Measurements from ENCODE around the gene RBM19.

The RBM19 gene

GRCh38 chr12:113835896-113836295 is 130.2 kb downstream of the RBM19 start:
- DNase-seq, result no peak
- Histone ChIP-seq H3K4me3 (ENCODE audit: control insufficient read depth in 1 of 7, extremely low read depth in 1 of 7, insufficient read depth in 4 of 7, low read depth in 2 of 7, low read length in 6 of 7) (no peak overlapping the region), H3K27ac (ENCODE audit: insufficient read depth in 1 of 2, low read depth in 1 of 2, low read length in 2 of 2, poor library complexity in 1 of 2, severe bottlenecking in 2 of 2) (no peak overlapping the region), H3K27me3 (replicated peaks in 2 of 5; ENCODE audit: control insufficient read depth in 4 of 5, insufficient read depth in 5 of 5, low read length in 4 of 5) (no peaks in the 10 kb centered on the region), H3K9me3 (ENCODE audit: control extremely low read depth in 1 of 5, control insufficient read depth in 4 of 5, insufficient read depth in 2 of 5, low read depth in 1 of 5, low read length in 4 of 5) (no peaks in the 10 kb centered on the region), H3K4me1 (ENCODE audit: control extremely low read depth in 1 of 4, control insufficient read depth in 4 of 4, insufficient read depth in 4 of 4, low read length in 3 of 4) (no peaks in the 10 kb centered on the region), H3K36me3 (ENCODE audit: control insufficient read depth in 4 of 4, insufficient read depth in 4 of 4, low read length in 3 of 4) (peaks cover 0 to 11% (median 5%) of the 10 kb centered on the region in 4 experiments)
- POLR2A ChIA-PET, result no interaction called here
- CTCF ChIA-PET, result no interaction called here
- 97% methylated on average over 14 of the region's 16 CpGs for WGBS (ENCODE audit: insufficient coverage)

DNA sequence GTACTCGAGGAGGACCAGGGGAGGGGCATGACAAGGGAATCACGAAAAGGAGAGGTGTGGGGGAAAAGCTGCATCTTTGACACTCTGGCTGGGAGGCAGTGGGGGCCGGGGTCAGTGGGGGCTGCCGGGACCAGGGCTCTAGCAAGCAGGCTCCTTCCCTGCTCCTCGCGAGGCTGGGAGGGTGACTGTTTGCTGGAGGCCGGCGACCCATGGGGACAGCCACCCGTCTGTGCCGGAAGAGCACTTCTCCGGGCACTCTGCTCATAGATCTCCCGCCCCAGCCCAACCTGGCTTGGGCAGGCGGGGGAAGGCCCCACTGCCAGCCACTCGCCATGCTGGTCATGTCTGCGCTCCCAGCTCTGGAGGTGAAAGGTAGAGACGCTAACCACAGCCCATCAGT is 130.7 kb downstream of the RBM19 start:
- POLR2A ChIA-PET, result no interaction called here
- CTCF ChIA-PET, result no interaction called here
- 98% methylated on average over 15 of the region's 16 CpGs for WGBS (ENCODE audit: insufficient coverage)

DNA sequence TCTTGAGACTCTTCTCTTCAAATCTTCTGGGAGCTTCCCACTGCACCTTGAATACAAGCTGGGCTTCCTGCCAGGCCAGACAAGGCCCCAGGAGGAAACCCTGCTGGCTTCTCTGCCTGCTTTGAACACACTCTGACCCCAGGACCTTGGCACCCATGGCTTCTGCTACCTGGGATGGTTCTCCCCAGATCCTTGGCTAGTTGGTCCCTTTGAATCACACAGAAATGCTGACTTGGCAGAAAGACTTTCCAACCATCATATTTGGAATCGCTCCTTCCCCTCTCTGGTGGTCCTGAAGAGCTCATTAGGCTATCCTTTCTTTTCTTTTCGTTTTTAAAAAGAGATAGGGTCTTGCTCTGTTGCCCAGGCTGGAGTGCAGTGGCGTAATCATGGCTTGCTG is 132.7 kb downstream of the RBM19 start:
- Histone ChIP-seq H3K36me3 (ENCODE audit: control insufficient read depth in 4 of 4, insufficient read depth in 4 of 4, low read length in 3 of 4) (peaks cover 0 to 5% (median under 1%) of the 10 kb centered on the region in 4 experiments), H3K27ac (ENCODE audit: insufficient read depth in 1 of 2, low read depth in 1 of 2, low read length in 2 of 2, poor library complexity in 1 of 2, severe bottlenecking in 2 of 2) (no peak overlapping the region), H3K9me3 (ENCODE audit: control extremely low read depth in 1 of 5, control insufficient read depth in 4 of 5, insufficient read depth in 2 of 5, low read depth in 1 of 5, low read length in 4 of 5) (no peaks in the 10 kb centered on the region), H3K27me3 (replicated peaks in 2 of 5; ENCODE audit: control insufficient read depth in 4 of 5, insufficient read depth in 5 of 5, low read length in 4 of 5) (no peaks in the 10 kb centered on the region), H3K4me1 (ENCODE audit: control extremely low read depth in 1 of 4, control insufficient read depth in 4 of 4, insufficient read depth in 4 of 4, low read length in 3 of 4) (no peaks in the 10 kb centered on the region), H3K4me3 (ENCODE audit: control insufficient read depth in 1 of 7, extremely low read depth in 1 of 7, insufficient read depth in 4 of 7, low read depth in 2 of 7, low read length in 6 of 7) (no peak overlapping the region)
- DNase-seq, result no peak
- POLR2A ChIA-PET, result no interaction called here
- CTCF ChIA-PET, result no interaction called here
- WGBS (ENCODE audit: insufficient coverage), result 97% methylated on average over 3 of the region's 3 CpGs

More for the DNA sequence above, 130.7 kb downstream of the RBM19 start:
- no peaks in the 10 kb centered on the region for H3K9me3 ChIP-seq (ENCODE audit: control extremely low read depth in 1 of 5, control insufficient read depth in 4 of 5, insufficient read depth in 2 of 5, low read depth in 1 of 5, low read length in 4 of 5)
- no peak for DNase-seq
- no peak overlapping the region for H3K27ac ChIP-seq (ENCODE audit: insufficient read depth in 1 of 2, low read depth in 1 of 2, low read length in 2 of 2, poor library complexity in 1 of 2, severe bottlenecking in 2 of 2)
- no peaks in the 10 kb centered on the region for H3K27me3 ChIP-seq (replicated peaks in 2 of 5; ENCODE audit: control insufficient read depth in 4 of 5, insufficient read depth in 5 of 5, low read length in 4 of 5)
- no peak overlapping the region for H3K4me3 ChIP-seq (ENCODE audit: control insufficient read depth in 1 of 7, extremely low read depth in 1 of 7, insufficient read depth in 4 of 7, low read depth in 2 of 7, low read length in 6 of 7)
- H3K36me3 ChIP-seq (ENCODE audit: control insufficient read depth in 4 of 4, insufficient read depth in 4 of 4, low read length in 3 of 4), result peaks cover 0 to 10% (median 5%) of the 10 kb centered on the region in 4 experiments
- no peaks in the 10 kb centered on the region for H3K4me1 ChIP-seq (ENCODE audit: control extremely low read depth in 1 of 4, control insufficient read depth in 4 of 4, insufficient read depth in 4 of 4, low read length in 3 of 4)

- no peak overlapping the region for H3K27ac ChIP-seq (ENCODE audit: insufficient read depth in 1 of 2, low read depth in 1 of 2, low read length in 2 of 2, poor library complexity in 1 of 2, severe bottlenecking in 2 of 2)
- H3K4me3 ChIP-seq (ENCODE audit: control insufficient read depth in 1 of 7, extremely low read depth in 1 of 7, insufficient read depth in 4 of 7, low read depth in 2 of 7, low read length in 6 of 7), result no peak overlapping the region
- DNase-seq, result no peak
- POLR2A ChIA-PET, result no interaction called here
- H3K4me1 ChIP-seq (ENCODE audit: control extremely low read depth in 1 of 4, control insufficient read depth in 4 of 4, insufficient read depth in 4 of 4, low read length in 3 of 4), result no peaks in the 10 kb centered on the region
- peaks cover 0 to 5% (median 2%) of the 10 kb centered on the region in 4 experiments for H3K36me3 ChIP-seq (ENCODE audit: control insufficient read depth in 4 of 4, insufficient read depth in 4 of 4, low read length in 3 of 4)
- 97% methylated on average over 19 of the region's 20 CpGs for WGBS (ENCODE audit: insufficient coverage)
- no peaks in the 10 kb centered on the region for H3K9me3 ChIP-seq (ENCODE audit: control extremely low read depth in 1 of 5, control insufficient read depth in 4 of 5, insufficient read depth in 2 of 5, low read depth in 1 of 5, low read length in 4 of 5)
- no peaks in the 10 kb centered on the region for H3K27me3 ChIP-seq (replicated peaks in 2 of 5; ENCODE audit: control insufficient read depth in 4 of 5, insufficient read depth in 5 of 5, low read length in 4 of 5)
- CTCF ChIA-PET, result no interaction called here
Observed at GRCh38 chr12:113831476-113831875, 134.6 kb downstream of the RBM19 start.

- H3K4me3 ChIP-seq (ENCODE audit: control insufficient read depth in 1 of 7, extremely low read depth in 1 of 7, insufficient read depth in 4 of 7, low read depth in 2 of 7, low read length in 6 of 7), result no peak overlapping the region
- H3K9me3 ChIP-seq (ENCODE audit: control extremely low read depth in 1 of 5, control insufficient read depth in 4 of 5, insufficient read depth in 2 of 5, low read depth in 1 of 5, low read length in 4 of 5), result no peaks in the 10 kb centered on the region
- ChIA-PET POLR2A (no interaction called here), CTCF (no interaction called here)
- no peaks in the 10 kb centered on the region for H3K27me3 ChIP-seq (replicated peaks in 2 of 5; ENCODE audit: control insufficient read depth in 4 of 5, insufficient read depth in 5 of 5, low read length in 4 of 5)
- WGBS (ENCODE audit: insufficient coverage), result 90% methylated on average over 4 of the region's 4 CpGs
- no peaks in the 10 kb centered on the region for H3K4me1 ChIP-seq (ENCODE audit: control extremely low read depth in 1 of 4, control insufficient read depth in 4 of 4, insufficient read depth in 4 of 4, low read length in 3 of 4)
- H3K36me3 ChIP-seq (ENCODE audit: control insufficient read depth in 4 of 4, insufficient read depth in 4 of 4, low read length in 3 of 4), result peaks cover 0 to 6% (median 3%) of the 10 kb centered on the region in 4 experiments
- DNase-seq, result no peak
- no peak overlapping the region for H3K27ac ChIP-seq (ENCODE audit: insufficient read depth in 1 of 2, low read depth in 1 of 2, low read length in 2 of 2, poor library complexity in 1 of 2, severe bottlenecking in 2 of 2)
Observed at GRCh38 chr12:113831016-113831415, 135.1 kb downstream of the RBM19 start.

DNA sequence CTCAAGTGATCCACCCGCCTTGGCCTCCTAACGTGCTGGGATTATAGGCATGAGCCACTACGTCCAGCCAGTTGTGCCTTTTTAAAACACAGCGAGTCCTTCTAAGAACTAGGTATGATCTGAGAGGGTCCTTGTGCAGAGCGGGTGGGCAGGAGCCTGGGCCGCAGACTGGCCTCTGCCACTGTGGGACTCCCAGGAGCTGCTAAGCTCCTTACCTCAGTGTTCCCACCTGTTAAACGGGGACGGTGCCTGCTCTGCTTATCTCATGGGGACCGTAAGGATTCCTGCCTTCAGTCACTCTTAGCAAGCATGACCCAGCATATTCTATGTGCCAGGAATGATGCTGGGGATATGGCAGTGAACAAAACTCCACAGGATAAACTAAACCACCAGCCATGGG is 136.9 kb downstream of the RBM19 start:
- Histone ChIP-seq H3K36me3 (ENCODE audit: control insufficient read depth in 4 of 4, insufficient read depth in 4 of 4, low read length in 3 of 4) (peaks cover 0 to 6% (median 3%) of the 10 kb centered on the region in 4 experiments), H3K4me3 (ENCODE audit: control insufficient read depth in 1 of 7, extremely low read depth in 1 of 7, insufficient read depth in 4 of 7, low read depth in 2 of 7, low read length in 6 of 7) (no peak overlapping the region), H3K27me3 (replicated peaks in 2 of 5; ENCODE audit: control insufficient read depth in 4 of 5, insufficient read depth in 5 of 5, low read length in 4 of 5) (no peaks in the 10 kb centered on the region), H3K9me3 (ENCODE audit: control extremely low read depth in 1 of 5, control insufficient read depth in 4 of 5, insufficient read depth in 2 of 5, low read depth in 1 of 5, low read length in 4 of 5) (no peaks in the 10 kb centered on the region), H3K27ac (ENCODE audit: insufficient read depth in 1 of 2, low read depth in 1 of 2, low read length in 2 of 2, poor library complexity in 1 of 2, severe bottlenecking in 2 of 2) (no peak overlapping the region), H3K4me1 (ENCODE audit: control extremely low read depth in 1 of 4, control insufficient read depth in 4 of 4, insufficient read depth in 4 of 4, low read length in 3 of 4) (no peaks in the 10 kb centered on the region)
- ChIA-PET POLR2A (interaction anchor here (0.6 kb wide), 1 partner anchor 75 kb away, joined by 3 read pairs; no protein-coding TSS in a partner anchor), CTCF (no interaction called here)
- 92% methylated on average over 7 of the region's 9 CpGs for WGBS (ENCODE audit: insufficient coverage)
- DNase-seq, result no peak

DNA sequence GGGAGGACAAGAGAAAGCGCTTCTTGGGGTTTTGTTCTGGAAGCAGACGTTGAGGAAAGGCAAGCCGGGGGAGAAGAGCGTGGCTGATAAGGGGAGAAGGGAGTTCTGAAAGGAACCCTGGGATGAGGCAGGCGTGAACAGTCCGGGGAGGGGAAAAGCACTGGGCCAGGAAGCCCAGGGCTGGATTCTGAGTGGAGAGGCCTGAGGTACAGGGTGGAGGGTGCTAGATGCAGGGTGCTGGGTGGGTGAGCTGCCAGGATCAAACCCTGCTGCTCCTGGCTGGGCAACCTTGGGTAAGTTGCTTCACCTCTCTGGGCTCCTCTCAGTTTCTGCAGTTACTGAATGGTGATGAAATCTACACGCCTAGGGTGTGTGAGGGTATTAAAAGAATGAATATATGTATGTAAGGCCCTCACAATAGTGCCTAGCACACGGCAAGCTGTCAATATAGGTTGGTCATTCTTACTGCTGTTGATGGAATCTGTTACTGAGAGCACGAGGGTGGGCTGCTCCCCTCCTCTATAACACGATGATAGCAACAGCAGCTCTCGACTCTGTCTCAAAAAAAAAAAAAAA is 138.5 kb downstream of the RBM19 start:
- Histone ChIP-seq H3K27ac (ENCODE audit: insufficient read depth in 1 of 2, low read depth in 1 of 2, low read length in 2 of 2, poor library complexity in 1 of 2, severe bottlenecking in 2 of 2) (no peak overlapping the region), H3K4me1 (ENCODE audit: control extremely low read depth in 1 of 4, control insufficient read depth in 4 of 4, insufficient read depth in 4 of 4, low read length in 3 of 4) (no peaks in the 10 kb centered on the region), H3K4me3 (ENCODE audit: control insufficient read depth in 1 of 7, extremely low read depth in 1 of 7, insufficient read depth in 4 of 7, low read depth in 2 of 7, low read length in 6 of 7) (no peak overlapping the region), H3K36me3 (ENCODE audit: control insufficient read depth in 4 of 4, insufficient read depth in 4 of 4, low read length in 3 of 4) (peaks cover 0 to 7% (median 4%) of the 10 kb centered on the region in 4 experiments), H3K9me3 (ENCODE audit: control extremely low read depth in 1 of 5, control insufficient read depth in 4 of 5, insufficient read depth in 2 of 5, low read depth in 1 of 5, low read length in 4 of 5) (no peaks in the 10 kb centered on the region), H3K27me3 (replicated peaks in 2 of 5; ENCODE audit: control insufficient read depth in 4 of 5, insufficient read depth in 5 of 5, low read length in 4 of 5) (no peaks in the 10 kb centered on the region)
- POLR2A ChIA-PET, result no interaction called here
- WGBS (ENCODE audit: insufficient coverage), result 96% methylated on average over 10 of the region's 11 CpGs
- no peak for DNase-seq
- CTCF ChIA-PET, result interaction anchor here (0.6 kb wide), 1 partner anchor 133 kb away, joined by 3 read pairs; no protein-coding TSS in a partner anchor

Data from common myeloid progenitor, CD34-positive (primary cell).